ENCODE results near the gene DNAI2.

Gene DNAI2

GRCh38 chr17:74307984-74308773, 34.1 kb downstream of the DNAI2 start:
- no peak for DNase-seq (ENCODE audit: low spot score)

GRCh38 chr17:74309902-74310301, 35.9 kb downstream of the DNAI2 start:
- DNase-seq (ENCODE audit: low spot score) = no peak

GRCh38 chr17:74314877-74315276, 40.8 kb downstream of the DNAI2 start:
- DNase-seq (ENCODE audit: low spot score) = no peak

GRCh38 chr17:74316220-74316619, 42.2 kb downstream of the DNAI2 start:
- no peak for DNase-seq (ENCODE audit: low spot score)

- DNase-seq (ENCODE audit: low spot score) = no peak
Measured at GRCh38 chr17:74317071-74317470, 43.0 kb downstream of the DNAI2 start.

GRCh38 chr17:74318391-74318790, 44.4 kb downstream of the DNAI2 start:
- no peak for DNase-seq (ENCODE audit: low spot score)

GRCh38 chr17:74324521-74324920, 50.5 kb downstream of the DNAI2 start:
- DNase-seq (ENCODE audit: low spot score) = no peak

- DNase-seq (ENCODE audit: low spot score) = no peak
Measured at GRCh38 chr17:74325376-74325742, 51.3 kb downstream of the DNAI2 start.

- no peak for DNase-seq (ENCODE audit: low spot score)
Measured at GRCh38 chr17:74325743-74326379, 51.8 kb downstream of the DNAI2 start, which contains the start of gene KIF19. TSS of gene KIF19 (plus strand) at chr17:74326226. CDS start at chr17:74326350, 124 bp downstream.

- no peak for DNase-seq (ENCODE audit: low spot score)
Measured at GRCh38 chr17:74326506-74326905, 52.5 kb downstream of the DNAI2 start.

GRCh38 chr17:74328487-74328886, 54.5 kb downstream of the DNAI2 start:
- DNase-seq (ENCODE audit: low spot score) = no peak

- DNase-seq (ENCODE audit: low spot score) = no peak
Measured at GRCh38 chr17:74329378-74329777, 55.3 kb downstream of the DNAI2 start.

GRCh38 chr17:74330446-74330845, 56.4 kb downstream of the DNAI2 start:
- DNase-seq (ENCODE audit: low spot score) = no peak

- DNase-seq (ENCODE audit: low spot score) = no peak
Measured at GRCh38 chr17:74332017-74332650, 58.1 kb downstream of the DNAI2 start.

- peak; percentile 95 for DNase-seq (ENCODE audit: low spot score)
Measured at GRCh38 chr17:74332763-74333283, 58.8 kb downstream of the DNAI2 start.

- DNase-seq (ENCODE audit: low spot score) = no peak
Measured at GRCh38 chr17:74334393-74335039, 60.5 kb downstream of the DNAI2 start.

GRCh38 chr17:74335529-74336062, 61.6 kb downstream of the DNAI2 start:
- DNase-seq (ENCODE audit: low spot score) = no peak

GRCh38 chr17:74336307-74336706, 62.3 kb downstream of the DNAI2 start:
- DNase-seq (ENCODE audit: low spot score) = no peak

GRCh38 chr17:74337834-74338500, 63.9 kb downstream of the DNAI2 start:
- DNase-seq (ENCODE audit: low spot score) = peak; percentile 77

- no peak for DNase-seq (ENCODE audit: low spot score)
Measured at GRCh38 chr17:74339537-74340195, 65.6 kb downstream of the DNAI2 start.

GRCh38 chr17:74340470-74341023, 66.5 kb downstream of the DNAI2 start:
- DNase-seq (ENCODE audit: low spot score) = no peak

Measured in D341Med (cell line).